Mesenchymal stem cell (in vitro differentiated cells and primary cell): ENCODE data around the gene KIF3A.
"Not testable (repeated sequence)": the region's sequence is repeated elsewhere in the genome, so short reads cannot be mapped to it uniquely, and the experiment has no call there.

Experiments used
- DNase-seq: peaks from one replicate; pipeline ENCODE4 v3.0.0-alpha.2; 2013
- H2AFZ ChIP-seq: one replicate; pipeline ENCODE4 v1.6.1; 2013; ENCODE audit warnings: low read depth, mild to moderate bottlenecking, control low read depth, inconsistent platforms, low read length, moderate library complexity
- H2AK5ac ChIP-seq: 2 replicates; pipeline ENCODE4 v1.6.1; 2013; ENCODE audit warnings: low read length, moderate library complexity, mild to moderate bottlenecking, inconsistent platforms; ENCODE audit not compliant: severe bottlenecking
- H2BK120ac ChIP-seq: one replicate; pipeline ENCODE4 v1.6.1; 2013; ENCODE audit warnings: low read depth, mild to moderate bottlenecking, inconsistent platforms, low read length, moderate library complexity
- H2BK12ac ChIP-seq, 2 experiments: one replicate each; pipeline ENCODE4 v1.6.1; 2013; ENCODE audit warnings: inconsistent platforms in 2 of 2, low read length in 2 of 2, mild to moderate bottlenecking in 2 of 2, moderate library complexity in 2 of 2, control low read depth in 1 of 2
- H2BK15ac ChIP-seq: one replicate; pipeline ENCODE4 v1.6.1; 2013; ENCODE audit warnings: mild to moderate bottlenecking, low read depth, inconsistent platforms; ENCODE audit not compliant: poor library complexity, severe bottlenecking
- H2BK5ac ChIP-seq: 2 replicates; pipeline ENCODE4 v1.6.1; 2013; ENCODE audit warnings: low read depth, mild to moderate bottlenecking, low read length, control low read depth, inconsistent platforms; ENCODE audit not compliant: poor library complexity, severe bottlenecking
- H3K14ac ChIP-seq, 2 experiments: one replicate each; pipeline ENCODE4 v1.6.1; 2013; ENCODE audit warnings: inconsistent platforms in 2 of 2, low read length in 2 of 2, control low read depth in 1 of 2, mild to moderate bottlenecking in 1 of 2, moderate library complexity in 1 of 2
- H3K18ac ChIP-seq, 2 experiments: one replicate each; pipeline ENCODE4 v1.6.1; 2013; ENCODE audit warnings: inconsistent platforms in 2 of 2, low read length in 2 of 2, control low read depth in 1 of 2, low read depth in 1 of 2, mild to moderate bottlenecking in 1 of 2
- H3K23ac ChIP-seq, 2 experiments: one replicate each; pipeline ENCODE4 v1.6.1; 2013; ENCODE audit warnings: inconsistent platforms in 2 of 2, low read length in 2 of 2, mild to moderate bottlenecking in 2 of 2, moderate library complexity in 2 of 2, control low read depth in 1 of 2
- H3K27ac ChIP-seq: 2 replicates; pipeline ENCODE4 v1.5.1; 2013; ENCODE audit warnings: mild to moderate bottlenecking, moderate library complexity, low read length, control low read depth, inconsistent platforms; ENCODE audit not compliant: poor library complexity, severe bottlenecking
- H3K27me3 ChIP-seq, 2 experiments: 2 replicates each; pipeline versions ENCODE4 v1.6.1 to v1.7.0; 2013; ENCODE audit warnings: low read length in 2 of 2, mild to moderate bottlenecking in 2 of 2, moderate library complexity in 2 of 2, control low read depth in 1 of 2, inconsistent platforms in 1 of 2; ENCODE audit not compliant: control insufficient read depth in 1 of 2, insufficient read depth in 1 of 2
- H3K36me3 ChIP-seq, 2 experiments: 2 replicates each; pipeline versions ENCODE4 v1.6.1 to v1.7.0; 2013; ENCODE audit warnings: low read length in 2 of 2, control low read depth in 1 of 2, inconsistent platforms in 1 of 2, low read depth in 1 of 2, mild to moderate bottlenecking in 1 of 2; ENCODE audit not compliant: insufficient read depth in 2 of 2, control insufficient read depth in 1 of 2
- H3K4ac ChIP-seq, 2 experiments: one replicate each; pipeline ENCODE4 v1.6.1; 2013; ENCODE audit warnings: inconsistent platforms in 2 of 2, low read length in 2 of 2, mild to moderate bottlenecking in 2 of 2, moderate library complexity in 2 of 2, control low read depth in 1 of 2, low read depth in 1 of 2
- H3K4me1 ChIP-seq: 2 replicates; pipeline ENCODE4 v1.6.1; 2013; ENCODE audit warnings: low read depth, low read length, control low read depth; ENCODE audit not compliant: control insufficient read depth, insufficient read depth
- H3K4me2 ChIP-seq: 2 replicates; pipeline ENCODE4 v1.6.1; 2013; ENCODE audit warnings: low read length, mild to moderate bottlenecking, inconsistent platforms; ENCODE audit not compliant: poor library complexity, severe bottlenecking
- H3K4me3 ChIP-seq, 2 experiments: 2 replicates each; pipeline versions ENCODE4 v1.5.1 to v1.7.0; 2013; ENCODE audit warnings: low read length in 2 of 2, mild to moderate bottlenecking in 2 of 2, control low read depth in 1 of 2, low read depth in 1 of 2; ENCODE audit not compliant: insufficient read depth in 1 of 2
- H3K79me1 ChIP-seq: replicated peaks from 2 replicates; pipeline ENCODE4 v1.6.1; 2013; ENCODE audit warnings: mild to moderate bottlenecking, control low read depth, low read length, inconsistent platforms; ENCODE audit not compliant: poor library complexity, severe bottlenecking
- H3K9ac ChIP-seq: 2 replicates; pipeline ENCODE4 v1.7.0; 2013; ENCODE audit warnings: mild to moderate bottlenecking, low read length, moderate library complexity
- H3K9me3 ChIP-seq: 2 replicates; pipeline ENCODE4 v1.7.0; 2013; ENCODE audit warnings: mild to moderate bottlenecking, low read length; ENCODE audit not compliant: control insufficient read depth
- H4K8ac ChIP-seq: one replicate; pipeline ENCODE4 v1.6.1; 2013; ENCODE audit warnings: inconsistent platforms, mild to moderate bottlenecking, low read length, moderate library complexity
- H4K91ac ChIP-seq: one replicate; pipeline ENCODE4 v1.6.1; 2013; ENCODE audit warnings: mild to moderate bottlenecking, low read length, inconsistent platforms
- WGBS: methylation state at CpG from one replicate; pipeline ENCODE4 v1.1.7; 2013; ENCODE audit warnings: mixed read lengths; 5-methylcytosine and 5-hydroxymethylcytosine counted together

Gene KIF3A

DNA sequence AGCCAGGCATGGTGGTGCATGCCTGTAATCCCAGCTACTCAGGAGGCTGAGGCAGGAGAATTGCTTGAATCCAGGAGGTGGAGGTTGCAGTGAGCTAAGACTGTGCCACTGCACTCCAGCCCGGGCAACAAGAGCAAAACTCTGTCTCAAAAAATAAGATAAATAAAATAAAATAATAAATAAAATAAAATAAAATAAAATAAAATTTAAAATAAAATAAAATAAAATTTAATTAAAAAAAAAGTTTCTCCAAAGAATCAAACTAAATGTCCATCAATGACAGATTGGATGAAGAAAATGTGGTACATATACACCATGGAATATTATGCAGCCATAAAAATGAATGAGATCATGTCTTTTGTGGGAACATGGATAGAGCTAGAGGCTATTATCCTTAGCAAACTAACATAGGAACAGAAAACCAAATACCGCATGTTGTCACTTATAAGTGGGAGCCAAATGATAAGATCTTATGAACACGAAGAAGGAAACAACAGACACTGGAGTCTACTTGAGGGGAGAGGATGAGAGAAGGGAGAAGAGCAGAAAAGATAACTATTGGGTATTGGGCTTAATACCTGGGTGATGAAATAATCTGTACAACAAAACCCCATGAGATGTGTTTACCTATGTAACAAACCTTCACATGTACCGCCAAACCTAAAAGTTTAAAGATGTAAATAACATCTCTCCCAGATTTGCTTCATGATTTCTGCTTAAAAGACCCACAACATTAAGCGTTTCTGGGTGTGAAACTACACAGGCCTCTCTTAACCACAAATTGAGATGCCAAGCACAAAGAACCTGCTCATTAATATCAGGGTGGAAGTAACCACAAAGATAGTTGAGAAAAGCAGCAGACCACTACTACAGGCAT is 45.4 kb downstream of the KIF3A start:
- 97% methylated on average over 4 of the region's 5 CpGs for WGBS
- DNase-seq, H3K27me3 ChIP-seq: not testable (repeated sequence)

GRCh38 chr5:132690156-132690555 is 47.2 kb downstream of the KIF3A start:
- DNase-seq, result no peak
- no peaks in the 10 kb centered on the region for H3K9me3 ChIP-seq
- no peak overlapping the region for H2BK12ac ChIP-seq
- no peaks in the 10 kb centered on the region for H3K27me3 ChIP-seq
- no peaks in the 10 kb centered on the region for H3K79me1 ChIP-seq
- no peak overlapping the region for H2BK15ac ChIP-seq
- H3K14ac ChIP-seq, result no peak overlapping the region
- H2AFZ ChIP-seq, result no peak overlapping the region
- H4K8ac ChIP-seq, result no peak overlapping the region
- no peak overlapping the region for H3K4me2 ChIP-seq
- no peak overlapping the region for H3K27ac ChIP-seq
- H4K91ac ChIP-seq, result no peak overlapping the region
- H3K4me1 ChIP-seq, result no peaks in the 10 kb centered on the region
- no peak overlapping the region for H2AK5ac ChIP-seq
- no peak overlapping the region for H3K23ac ChIP-seq
- WGBS, result no CpG with 5 or more reads among the region's 3 CpGs
- H3K9ac ChIP-seq, result no peak overlapping the region
- no peak overlapping the region for H3K18ac ChIP-seq
- no peaks in the 10 kb centered on the region for H3K36me3 ChIP-seq
- H2BK5ac ChIP-seq, result no peak overlapping the region
- H3K4ac ChIP-seq, result no peak overlapping the region
- no peak overlapping the region for H3K4me3 ChIP-seq
- H2BK120ac ChIP-seq, result no peak overlapping the region

More for the DNA sequence above, 45.4 kb downstream of the KIF3A start:
- not testable (repeated sequence) for H4K91ac ChIP-seq, H3K27ac ChIP-seq, H3K9me3 ChIP-seq, H3K79me1 ChIP-seq, H2AK5ac ChIP-seq, H2AFZ ChIP-seq, H3K23ac ChIP-seq, H3K4ac ChIP-seq, H3K4me2 ChIP-seq, H2BK5ac ChIP-seq, H3K18ac ChIP-seq, H2BK120ac ChIP-seq, H2BK15ac ChIP-seq, H2BK12ac ChIP-seq, H4K8ac ChIP-seq, H3K14ac ChIP-seq, H3K4me3 ChIP-seq, H3K4me1 ChIP-seq
- Histone ChIP-seq H3K9ac (peak overlapping the region; percentile 45), H3K36me3 (peaks cover 0 to 12% of the 10 kb centered on the region in 2 experiments)

DNA sequence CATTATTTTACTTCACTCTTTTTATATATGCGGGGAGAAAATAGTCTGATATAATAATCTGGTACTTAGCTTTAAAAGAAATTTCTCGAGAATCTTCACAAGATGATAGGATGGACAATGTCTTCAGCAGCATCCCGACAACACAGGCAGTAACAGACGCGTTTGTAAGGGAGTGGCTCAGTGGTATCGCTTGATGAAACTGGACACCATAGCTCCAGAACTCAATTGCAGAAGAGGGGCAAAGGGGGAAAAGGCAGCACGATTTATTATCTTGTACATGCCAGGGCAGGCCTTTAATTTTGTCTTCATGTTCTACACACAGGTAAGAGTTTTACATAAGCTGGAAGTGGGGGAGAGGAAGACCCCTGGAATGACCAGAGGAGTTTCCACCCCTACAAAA is 47.8 kb downstream of the KIF3A start:
- Histone ChIP-seq H2AFZ (no peak overlapping the region), H3K23ac (no peak overlapping the region), H3K36me3 (no peaks in the 10 kb centered on the region), H3K14ac (no peak overlapping the region), H3K4me3 (no peak overlapping the region), H2BK12ac (no peak overlapping the region), H2BK5ac (no peak overlapping the region), H2BK120ac (no peak overlapping the region), H3K4me2 (no peak overlapping the region), H2AK5ac (no peak overlapping the region), H3K4ac (no peak overlapping the region), H3K9me3 (no peaks in the 10 kb centered on the region), H3K27me3 (no peaks in the 10 kb centered on the region), H3K9ac (no peak overlapping the region), H3K4me1 (no peaks in the 10 kb centered on the region), H3K27ac (no peak overlapping the region), H2BK15ac (no peak overlapping the region), H4K91ac (no peak overlapping the region), H4K8ac (no peak overlapping the region), H3K79me1 (no peaks in the 10 kb centered on the region), H3K18ac (no peak overlapping the region)
- no peak for DNase-seq
- WGBS, result 90% methylated on average over 6 of the region's 7 CpGs

DNA sequence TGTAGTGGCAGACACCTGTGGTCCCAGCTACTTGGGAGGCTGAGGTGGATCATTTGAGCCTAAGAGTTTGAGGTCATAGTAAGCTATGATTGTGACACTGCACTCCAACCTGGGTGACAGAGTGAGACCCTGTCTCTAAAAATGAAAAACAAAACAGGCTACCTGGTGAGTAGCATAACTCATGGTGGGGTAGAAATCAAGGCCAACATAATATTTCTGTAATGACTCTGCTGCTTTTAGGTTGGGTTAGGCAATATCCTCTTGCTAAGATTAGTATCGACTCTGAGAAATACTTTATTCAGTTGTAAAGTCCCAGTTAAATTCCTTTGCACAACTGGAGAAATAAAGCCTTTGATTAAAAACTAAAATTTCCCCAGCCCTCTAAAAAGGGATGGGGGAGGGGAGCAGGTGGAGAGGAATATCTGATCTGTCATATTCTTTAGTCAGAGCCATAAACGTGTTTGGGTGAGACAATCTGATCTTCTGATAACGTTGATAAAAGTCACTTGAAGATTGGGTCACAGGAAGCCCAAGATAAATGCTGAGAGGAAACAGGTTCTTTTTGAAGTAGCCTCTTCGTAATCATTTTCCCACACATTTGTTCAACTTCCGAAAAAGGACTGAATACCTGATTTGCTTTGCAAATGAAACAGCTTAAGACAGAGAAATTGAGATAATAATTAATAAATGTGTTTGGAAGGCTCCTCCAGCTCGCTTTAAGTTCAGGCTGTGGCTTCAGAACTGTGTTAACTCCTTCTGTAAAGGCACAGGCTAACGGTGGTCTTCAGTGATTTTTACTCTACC is 48.6 kb downstream of the KIF3A start:
- H3K27me3 ChIP-seq, result no peaks in the 10 kb centered on the region
- no peak overlapping the region for H3K27ac ChIP-seq
- no peaks in the 10 kb centered on the region for H3K9me3 ChIP-seq
- 86% methylated on average over 6 of the region's 7 CpGs for WGBS
- H3K23ac ChIP-seq, result no peak overlapping the region
- no peak overlapping the region for H2AK5ac ChIP-seq
- no peak overlapping the region for H4K91ac ChIP-seq
- no peaks in the 10 kb centered on the region for H3K36me3 ChIP-seq
- no peak overlapping the region for H3K4me3 ChIP-seq
- no peak overlapping the region for H3K18ac ChIP-seq
- H3K4me2 ChIP-seq, result no peak overlapping the region
- no peaks in the 10 kb centered on the region for H3K4me1 ChIP-seq
- H2BK120ac ChIP-seq, result no peak overlapping the region
- no peak overlapping the region for H3K14ac ChIP-seq
- no peak overlapping the region for H2BK12ac ChIP-seq
- no peak overlapping the region for H3K9ac ChIP-seq
- no peak overlapping the region for H2BK15ac ChIP-seq
- no peak overlapping the region for H2BK5ac ChIP-seq
- H2AFZ ChIP-seq, result no peak overlapping the region
- no peak for DNase-seq
- no peak overlapping the region for H3K4ac ChIP-seq
- no peaks in the 10 kb centered on the region for H3K79me1 ChIP-seq
- no peak overlapping the region for H4K8ac ChIP-seq
